Ovary (tissue), 3 donors: ENCODE results near the gene YPEL1.

Source experiments
- EP300 ChIP-seq: sonication (generic); formaldehyde crosslinking; IDR thresholded peaks from one replicate; pipeline ENCODE4 v1.6.1; 2017; ENCODE audit warnings: antibody characterized with exemption
- TF ChIP-seq, protein P1 (sequence below), 3 donors: fragments of 450-650 bp in 2 of 3; fragments of 200-600 bp in 1 of 3; IDR thresholded peaks; one replicate each; pipeline versions ENCODE4 v1.5.1 to v1.8.0; 2016 to 2022; ENCODE audit warnings: antibody characterized with exemption in 3 of 3, mild to moderate bottlenecking in 1 of 3
- donor health status: DM: no; HTN: no; CAD: no.

DNA sequence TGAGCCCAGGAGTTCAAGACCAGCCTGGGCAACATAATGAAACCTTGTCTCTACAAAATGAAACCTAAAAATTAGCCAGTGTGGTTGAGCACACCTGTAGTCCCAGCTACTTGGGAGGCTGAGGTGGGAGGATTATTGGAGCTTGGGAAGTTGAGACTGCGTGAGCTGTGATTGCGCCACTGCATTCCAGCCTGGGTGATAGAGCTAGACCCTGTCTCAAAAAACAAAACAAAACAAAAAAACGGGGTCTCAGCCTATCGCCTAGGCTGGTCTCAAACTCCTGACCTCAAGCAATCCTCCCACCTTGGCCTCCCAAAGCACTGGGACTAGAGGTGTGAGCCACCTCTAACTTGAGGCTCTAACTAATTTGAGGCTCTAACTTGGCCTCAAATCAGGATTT is 56.2 kb downstream of the YPEL1 start:
- TF ChIP-seq, protein P1, sequence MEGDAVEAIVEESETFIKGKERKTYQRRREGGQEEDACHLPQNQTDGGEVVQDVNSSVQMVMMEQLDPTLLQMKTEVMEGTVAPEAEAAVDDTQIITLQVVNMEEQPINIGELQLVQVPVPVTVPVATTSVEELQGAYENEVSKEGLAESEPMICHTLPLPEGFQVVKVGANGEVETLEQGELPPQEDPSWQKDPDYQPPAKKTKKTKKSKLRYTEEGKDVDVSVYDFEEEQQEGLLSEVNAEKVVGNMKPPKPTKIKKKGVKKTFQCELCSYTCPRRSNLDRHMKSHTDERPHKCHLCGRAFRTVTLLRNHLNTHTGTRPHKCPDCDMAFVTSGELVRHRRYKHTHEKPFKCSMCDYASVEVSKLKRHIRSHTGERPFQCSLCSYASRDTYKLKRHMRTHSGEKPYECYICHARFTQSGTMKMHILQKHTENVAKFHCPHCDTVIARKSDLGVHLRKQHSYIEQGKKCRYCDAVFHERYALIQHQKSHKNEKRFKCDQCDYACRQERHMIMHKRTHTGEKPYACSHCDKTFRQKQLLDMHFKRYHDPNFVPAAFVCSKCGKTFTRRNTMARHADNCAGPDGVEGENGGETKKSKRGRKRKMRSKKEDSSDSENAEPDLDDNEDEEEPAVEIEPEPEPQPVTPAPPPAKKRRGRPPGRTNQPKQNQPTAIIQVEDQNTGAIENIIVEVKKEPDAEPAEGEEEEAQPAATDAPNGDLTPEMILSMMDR (IDR thresholded peaks at IDR 0.05): no peak
- TF ChIP-seq EP300: no peak
